ENCODE measurements around the gene SERTAD1.

GRCh38 chr19:40452016-40452415, 26.2 kb upstream of the SERTAD1 start:
- TF ChIP-seq, protein P1, sequence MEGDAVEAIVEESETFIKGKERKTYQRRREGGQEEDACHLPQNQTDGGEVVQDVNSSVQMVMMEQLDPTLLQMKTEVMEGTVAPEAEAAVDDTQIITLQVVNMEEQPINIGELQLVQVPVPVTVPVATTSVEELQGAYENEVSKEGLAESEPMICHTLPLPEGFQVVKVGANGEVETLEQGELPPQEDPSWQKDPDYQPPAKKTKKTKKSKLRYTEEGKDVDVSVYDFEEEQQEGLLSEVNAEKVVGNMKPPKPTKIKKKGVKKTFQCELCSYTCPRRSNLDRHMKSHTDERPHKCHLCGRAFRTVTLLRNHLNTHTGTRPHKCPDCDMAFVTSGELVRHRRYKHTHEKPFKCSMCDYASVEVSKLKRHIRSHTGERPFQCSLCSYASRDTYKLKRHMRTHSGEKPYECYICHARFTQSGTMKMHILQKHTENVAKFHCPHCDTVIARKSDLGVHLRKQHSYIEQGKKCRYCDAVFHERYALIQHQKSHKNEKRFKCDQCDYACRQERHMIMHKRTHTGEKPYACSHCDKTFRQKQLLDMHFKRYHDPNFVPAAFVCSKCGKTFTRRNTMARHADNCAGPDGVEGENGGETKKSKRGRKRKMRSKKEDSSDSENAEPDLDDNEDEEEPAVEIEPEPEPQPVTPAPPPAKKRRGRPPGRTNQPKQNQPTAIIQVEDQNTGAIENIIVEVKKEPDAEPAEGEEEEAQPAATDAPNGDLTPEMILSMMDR (IDR thresholded peaks at IDR 0.05; ENCODE audit: insufficient read depth, low read depth, low read length) = no peak
- no peak for TF ChIP-seq EZH2 (IDR thresholded peaks at IDR 0.05; ENCODE audit: insufficient read depth, low read length)

Data from astrocyte (in vitro differentiated cells and primary cell).